ENCODE measurements around the gene PSMF1.

GRCh38 chr20:1122388-1123315 is 4.2 kb downstream of the PSMF1 start:
- TF ChIP-seq CTCF (IDR thresholded peaks at IDR 0.05; ENCODE audit: low read length) (no peak), EZH2phosphoT487 (IDR thresholded peaks at IDR 0.05; ENCODE audit: low read length) (no peak)

Data from MM.1S (cell line).